Measurements from ENCODE around the gene EXOC3L4. TPM values are rescaled to one million over a fixed set of nuclear protein-coding genes. Genes with fewer than 3 reads are reported as not detected.

The EXOC3L4 gene
- polyA plus RNA-seq, 2 of the 4 experiments (the other 2 are of a cell fraction) = 1.5 to 4.3 TPM

DNA sequence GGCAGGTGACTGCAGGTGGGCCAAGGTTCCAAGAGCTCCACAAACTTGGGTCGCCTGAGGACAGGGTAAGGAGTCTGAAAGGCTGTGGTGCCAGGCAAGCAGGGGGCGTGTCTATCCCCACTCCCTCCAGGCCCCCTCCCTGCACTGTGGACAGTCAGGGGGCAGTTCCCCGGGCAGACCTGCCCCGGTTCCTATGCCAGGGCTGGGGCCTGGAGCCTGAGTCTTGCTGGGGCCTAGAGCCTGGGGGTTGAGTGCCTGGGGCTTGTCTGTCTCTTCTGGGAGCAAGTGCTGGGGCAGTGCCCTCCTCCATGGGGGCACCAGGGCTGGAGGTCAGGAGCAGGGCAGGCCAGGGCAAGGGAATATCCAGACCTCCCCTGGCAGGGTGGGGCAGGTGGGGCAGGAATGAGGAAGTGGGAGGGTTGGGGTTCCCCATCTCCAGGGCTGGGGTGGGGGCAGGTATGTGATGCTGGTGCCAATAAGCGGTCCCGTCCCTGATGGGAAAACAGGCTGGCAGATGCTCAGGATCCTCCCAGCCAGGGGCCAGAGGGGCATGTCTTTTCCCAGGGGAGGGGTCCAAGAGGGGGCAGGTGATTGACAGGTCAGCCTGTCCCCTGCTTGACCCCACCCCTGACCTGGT is 16.8 kb downstream of the EXOC3L4 start (continued):
- TF ChIP-seq, protein P1, sequence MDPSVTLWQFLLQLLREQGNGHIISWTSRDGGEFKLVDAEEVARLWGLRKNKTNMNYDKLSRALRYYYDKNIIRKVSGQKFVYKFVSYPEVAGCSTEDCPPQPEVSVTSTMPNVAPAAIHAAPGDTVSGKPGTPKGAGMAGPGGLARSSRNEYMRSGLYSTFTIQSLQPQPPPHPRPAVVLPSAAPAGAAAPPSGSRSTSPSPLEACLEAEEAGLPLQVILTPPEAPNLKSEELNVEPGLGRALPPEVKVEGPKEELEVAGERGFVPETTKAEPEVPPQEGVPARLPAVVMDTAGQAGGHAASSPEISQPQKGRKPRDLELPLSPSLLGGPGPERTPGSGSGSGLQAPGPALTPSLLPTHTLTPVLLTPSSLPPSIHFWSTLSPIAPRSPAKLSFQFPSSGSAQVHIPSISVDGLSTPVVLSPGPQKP (IDR thresholded peaks at IDR 0.05; ENCODE audit: low read depth, low read length) = no peak
- no peak for TF ChIP-seq POLR2A (IDR thresholded peaks at IDR 0.05; ENCODE audit: low read length)
- TF ChIP-seq TFCP2L1 (CRISPR knock-in tag; IDR thresholded peaks at IDR 0.05) = no peak
- no peak for TF ChIP-seq TP53 (CRISPR knock-in tag; IDR thresholded peaks at IDR 0.05)
- 0 out of 4 replicates have a peak, but pooled peaks of 1 of the 2 experiments have one; percentile 39 for TF ChIP-seq CEBPB (IDR thresholded peaks at IDR 0.05)
- TF ChIP-seq EP300 (IDR thresholded peaks at IDR 0.05) = peak; percentile 32 to 77; a peak in 2 of 5 replicates
- no peak for TF ChIP-seq NFE2L2 (conservative IDR thresholded peaks at IDR 0.05; ENCODE audit: low read length)

DNA sequence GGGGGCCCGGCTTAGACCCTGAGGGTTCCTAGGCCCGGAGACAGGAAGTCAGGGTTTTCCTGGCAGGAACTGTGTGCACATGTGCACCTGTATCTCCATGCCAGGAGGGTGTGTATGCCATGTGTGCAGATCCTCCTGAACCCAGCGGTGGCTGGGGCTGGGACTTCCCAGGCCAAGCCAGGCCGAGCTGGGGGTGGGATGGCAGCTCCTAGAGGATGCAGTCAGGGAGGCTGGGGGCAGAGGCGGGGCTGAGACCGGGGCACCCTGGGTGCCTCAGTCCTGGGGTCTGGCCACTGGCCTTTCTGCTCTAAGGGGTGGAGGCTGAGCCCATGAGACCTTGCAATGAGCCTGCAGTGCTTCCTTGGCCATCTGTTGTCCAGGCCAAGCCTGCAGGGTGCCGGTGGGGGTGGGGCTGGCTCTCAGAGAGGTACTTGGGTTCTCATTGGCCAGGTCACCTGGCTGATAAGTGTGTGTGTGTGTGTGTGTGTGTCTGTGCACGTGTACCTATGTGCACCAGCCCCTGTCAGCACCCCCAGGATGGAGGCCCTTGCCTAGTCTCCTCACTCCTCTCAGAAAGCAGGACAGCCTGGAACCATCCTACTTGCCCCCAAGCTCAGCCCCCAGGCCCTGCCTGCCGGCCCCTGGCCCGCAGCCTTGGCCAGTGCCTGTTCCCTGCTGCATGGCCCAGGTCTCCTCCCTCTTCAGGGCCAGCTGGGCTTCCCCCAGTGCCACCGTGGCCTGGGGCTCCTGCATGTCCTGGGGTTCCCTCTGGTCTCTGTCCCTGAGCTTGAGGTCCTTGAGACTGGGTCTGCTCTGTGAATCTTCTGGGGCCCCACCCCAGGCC is 18.1 kb downstream of the EXOC3L4 start:
- CTCF ChIA-PET = interaction anchor here (0.8 to 3.7 kb wide), 7 partner anchors 8 to 193 kb away, joined by 3 to 13 read pairs (median 4); partner anchors contain the start of gene TNFAIP2
- no peak for FAIRE-seq

DNA sequence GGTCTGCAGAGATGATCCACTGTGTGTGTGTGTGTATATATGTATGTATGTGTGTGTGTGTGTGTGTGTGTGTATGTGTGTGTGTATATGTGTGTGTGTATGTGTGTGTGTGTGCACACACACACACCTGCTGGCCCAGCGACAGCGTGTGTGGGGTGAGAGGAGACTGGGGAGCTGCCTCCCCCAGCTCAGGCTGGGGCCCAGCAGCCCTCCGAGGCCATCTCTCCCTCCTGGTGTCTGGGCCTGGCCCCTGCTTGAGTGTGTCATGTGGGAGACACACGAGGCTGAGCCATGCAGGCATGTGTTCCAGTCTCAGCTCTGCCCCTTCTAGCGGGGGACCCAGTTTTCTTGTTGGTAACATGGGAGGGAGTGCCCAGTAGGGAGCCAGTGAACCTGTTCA is 18.8 kb downstream of the EXOC3L4 start:
- Histone ChIP-seq H3K4me2 (peak overlapping the region; percentile 85; the same call in 1 of the 3 replicates), H3K9me3 (no peaks in the 10 kb centered on the region), H3K4me1 (peaks cover 93% of the 10 kb centered on the region), H3K27ac (peak overlapping the region; percentile 86 to 98), H3K4me3 (no peak overlapping the region)
- 80% methylated on average over 4 of the region's 5 CpGs for WGBS (ENCODE audit: missing lambda C conversion rate)
- no peak for FAIRE-seq
- POLR2A ChIA-PET = no interaction called here
- no peak for DNase-seq (ENCODE audit: low read depth in 1 of 2, low spot score in 1 of 2)
- ATAC-seq = no peak
- CTCF ChIA-PET = interaction anchor here (0.8 to 3.3 kb wide), 3 partner anchors 8 to 193 kb away, joined by 4 to 13 read pairs (median 7); no protein-coding TSS in a partner anchor
- TF ChIP-seq, protein P2, sequence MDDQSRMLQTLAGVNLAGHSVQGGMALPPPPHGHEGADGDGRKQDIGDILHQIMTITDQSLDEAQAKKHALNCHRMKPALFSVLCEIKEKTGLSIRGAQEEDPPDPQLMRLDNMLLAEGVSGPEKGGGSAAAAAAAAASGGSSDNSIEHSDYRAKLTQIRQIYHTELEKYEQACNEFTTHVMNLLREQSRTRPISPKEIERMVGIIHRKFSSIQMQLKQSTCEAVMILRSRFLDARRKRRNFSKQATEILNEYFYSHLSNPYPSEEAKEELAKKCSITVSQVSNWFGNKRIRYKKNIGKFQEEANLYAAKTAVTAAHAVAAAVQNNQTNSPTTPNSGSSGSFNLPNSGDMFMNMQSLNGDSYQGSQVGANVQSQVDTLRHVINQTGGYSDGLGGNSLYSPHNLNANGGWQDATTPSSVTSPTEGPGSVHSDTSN (IDR thresholded peaks at IDR 0.05) = no peak
- TF ChIP-seq ZNF302 (CRISPR knock-in tag; IDR thresholded peaks at IDR 0.05) (no peak), KDM1A (IDR thresholded peaks at IDR 0.05; ENCODE audit: low read depth) (no peak), EHF (CRISPR knock-in tag; IDR thresholded peaks at IDR 0.05) (no peak), HOXB13 (CRISPR knock-in tag; IDR thresholded peaks at IDR 0.05; ENCODE audit: low read depth) (no peak), CEBPB (IDR thresholded peaks at IDR 0.05) (no peak), BHLHE40 (IDR thresholded peaks at IDR 0.05; ENCODE audit: low read depth, low read length) (no peak), HOXB5 (CRISPR knock-in tag; IDR thresholded peaks at IDR 0.05) (no peak), ZSCAN20 (CRISPR knock-in tag; IDR thresholded peaks at IDR 0.05) (no peak)
- TF ChIP-seq, protein P3, sequence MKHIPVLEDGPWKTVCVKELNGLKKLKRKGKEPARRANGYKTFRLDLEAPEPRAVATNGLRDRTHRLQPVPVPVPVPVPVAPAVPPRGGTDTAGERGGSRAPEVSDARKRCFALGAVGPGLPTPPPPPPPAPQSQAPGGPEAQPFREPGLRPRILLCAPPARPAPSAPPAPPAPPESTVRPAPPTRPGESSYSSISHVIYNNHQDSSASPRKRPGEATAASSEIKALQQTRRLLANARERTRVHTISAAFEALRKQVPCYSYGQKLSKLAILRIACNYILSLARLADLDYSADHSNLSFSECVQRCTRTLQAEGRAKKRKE (CRISPR knock-in tag; IDR thresholded peaks at IDR 0.05; ENCODE audit: low read depth) = no peak

More for the DNA sequence above, 18.1 kb downstream of the EXOC3L4 start:
- WGBS (ENCODE audit: missing lambda C conversion rate) = 39% methylated on average over 8 of the region's 11 CpGs
- POLR2A ChIA-PET = interaction anchor here (1.1 kb wide), 1 partner anchor 9 kb away, joined by 3 read pairs; no protein-coding TSS in a partner anchor
- Histone ChIP-seq H3K4me1 (peaks cover 93% of the 10 kb centered on the region), H3K27ac (peak overlapping the region; percentile 86 to 98), H3K9me3 (no peaks in the 10 kb centered on the region), H3K4me3 (no peak overlapping the region), H3K4me2 (peak overlapping the region; percentile 85)
- no peak for TF ChIP-seq RCOR1 (IDR thresholded peaks at IDR 0.05; ENCODE audit: low read depth, low read length)
- no peak for TF ChIP-seq JUN (IDR thresholded peaks at IDR 0.05)
- TF ChIP-seq EHF (CRISPR knock-in tag; IDR thresholded peaks at IDR 0.05) = 0 out of 2 replicates have a peak, but pooled peaks have one; percentile 6
- TF ChIP-seq, protein P4, sequence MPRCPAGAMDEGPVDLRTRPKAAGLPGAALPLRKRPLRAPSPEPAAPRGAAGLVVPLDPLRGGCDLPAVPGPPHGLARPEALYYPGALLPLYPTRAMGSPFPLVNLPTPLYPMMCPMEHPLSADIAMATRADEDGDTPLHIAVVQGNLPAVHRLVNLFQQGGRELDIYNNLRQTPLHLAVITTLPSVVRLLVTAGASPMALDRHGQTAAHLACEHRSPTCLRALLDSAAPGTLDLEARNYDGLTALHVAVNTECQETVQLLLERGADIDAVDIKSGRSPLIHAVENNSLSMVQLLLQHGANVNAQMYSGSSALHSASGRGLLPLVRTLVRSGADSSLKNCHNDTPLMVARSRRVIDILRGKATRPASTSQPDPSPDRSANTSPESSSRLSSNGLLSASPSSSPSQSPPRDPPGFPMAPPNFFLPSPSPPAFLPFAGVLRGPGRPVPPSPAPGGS (IDR thresholded peaks at IDR 0.05) = no peak
- no peak for TF ChIP-seq MAFK (IDR thresholded peaks at IDR 0.05; ENCODE audit: partially characterized antibody)
- TF ChIP-seq POLR2AphosphoS2 (conservative IDR thresholded peaks at IDR 0.05; ENCODE audit: low read length) = no peak
- no peak for TF ChIP-seq SMC3 (IDR thresholded peaks at IDR 0.05)
- TF ChIP-seq TP53 (CRISPR knock-in tag; IDR thresholded peaks at IDR 0.05) = no peak
- TF ChIP-seq, protein P2 (IDR thresholded peaks at IDR 0.05) = no peak
- TF ChIP-seq, protein P5, sequence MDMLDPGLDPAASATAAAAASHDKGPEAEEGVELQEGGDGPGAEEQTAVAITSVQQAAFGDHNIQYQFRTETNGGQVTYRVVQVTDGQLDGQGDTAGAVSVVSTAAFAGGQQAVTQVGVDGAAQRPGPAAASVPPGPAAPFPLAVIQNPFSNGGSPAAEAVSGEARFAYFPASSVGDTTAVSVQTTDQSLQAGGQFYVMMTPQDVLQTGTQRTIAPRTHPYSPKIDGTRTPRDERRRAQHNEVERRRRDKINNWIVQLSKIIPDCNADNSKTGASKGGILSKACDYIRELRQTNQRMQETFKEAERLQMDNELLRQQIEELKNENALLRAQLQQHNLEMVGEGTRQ (IDR thresholded peaks at IDR 0.05) = no peak
- TF ChIP-seq CHD4 (IDR thresholded peaks at IDR 0.05; ENCODE audit: borderline replicate concordance) = no peak
- TF ChIP-seq ZNF302 (CRISPR knock-in tag; IDR thresholded peaks at IDR 0.05) = no peak
- TF ChIP-seq CBX2 (IDR thresholded peaks at IDR 0.05; ENCODE audit: borderline replicate concordance, low read depth) = no peak
- TF ChIP-seq, protein P6, sequence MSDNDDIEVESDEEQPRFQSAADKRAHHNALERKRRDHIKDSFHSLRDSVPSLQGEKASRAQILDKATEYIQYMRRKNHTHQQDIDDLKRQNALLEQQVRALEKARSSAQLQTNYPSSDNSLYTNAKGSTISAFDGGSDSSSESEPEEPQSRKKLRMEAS (IDR thresholded peaks at IDR 0.05) = peak; percentile 48
- TF ChIP-seq RAD21 (conservative IDR thresholded peaks at IDR 0.05 in 1 of 2, IDR thresholded peaks at IDR 0.05 in 1 of 2) = no peak
- DNase-seq (ENCODE audit: low read depth in 1 of 2, low spot score in 1 of 2) (peak in 1 of 2 experiments; percentile 66), ATAC-seq (peak in 1 of 2 experiments; percentile 2; a peak in 3 of 6 replicates)
